Stimulated activated CD8-positive, alpha-beta memory T cell treated with anti-CD3 and anti-CD28 coated beads, Interleukin-2, amount 100 ng/mL, for 48 hours (primary cell): ENCODE results near the gene EEF1A2.

ENCODE experiments used
- DNase-seq, 2 donors: peaks; one replicate each; pipeline ENCODE4 v3.0.0-alpha.2; 2020; ENCODE audit warnings: low read depth in 2 of 2

EEF1A2 gene

DNA sequence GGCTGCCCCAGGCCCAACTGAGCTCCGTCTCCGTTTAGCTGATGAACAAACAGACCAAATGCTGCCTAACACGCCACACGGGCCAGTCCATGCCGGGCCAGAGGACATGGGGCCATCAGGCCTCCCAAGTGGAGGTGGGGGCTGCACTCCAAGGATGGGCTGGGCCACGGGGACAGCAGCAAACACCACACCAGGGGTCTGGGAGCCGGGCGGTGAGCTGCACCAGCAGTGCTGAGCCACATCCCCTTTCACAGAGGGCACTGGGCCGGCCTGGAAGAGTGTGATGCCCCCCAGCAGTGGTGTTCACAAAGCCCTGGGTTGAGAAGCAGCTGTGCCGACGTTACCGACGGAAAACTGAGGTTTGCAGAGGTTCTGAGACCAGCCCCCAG lies 29.2 kb downstream of the EEF1A2 start:
- no peak for DNase-seq

DNA sequence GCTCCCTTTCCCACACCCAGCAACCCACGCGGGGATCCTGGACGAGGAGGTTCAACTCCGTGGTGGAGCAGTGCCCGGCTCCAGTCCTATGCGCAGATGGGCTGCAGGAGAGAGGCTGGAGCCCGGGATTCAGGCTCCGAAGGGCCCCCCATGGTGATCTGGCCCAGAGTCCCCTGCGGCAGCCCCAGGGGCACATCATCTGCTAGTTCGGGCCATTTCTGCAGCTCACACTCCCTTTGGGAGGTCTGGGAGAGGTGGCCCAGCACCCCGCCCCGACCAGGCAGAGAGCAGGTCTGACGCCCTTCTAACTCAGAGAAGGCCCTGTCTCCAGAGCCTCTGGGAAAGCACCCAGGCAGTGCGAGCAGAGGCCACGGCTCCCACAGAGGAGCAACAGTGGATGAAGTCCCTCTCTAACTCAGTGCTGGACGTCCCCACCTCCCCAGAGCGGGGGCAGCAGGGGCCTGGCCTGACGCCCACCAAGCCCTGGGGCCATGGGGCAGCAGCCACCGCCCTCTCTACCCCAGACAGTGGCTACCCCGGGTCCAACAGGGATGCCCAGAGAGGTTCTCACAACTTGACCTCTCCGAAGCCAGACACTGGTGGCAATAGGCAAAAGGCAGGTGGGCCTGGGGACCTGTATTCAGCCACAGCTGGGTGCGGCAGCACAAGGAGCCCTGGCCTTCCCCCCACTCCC lies 29.7 kb downstream of the EEF1A2 start:
- DNase-seq = no peak

DNA sequence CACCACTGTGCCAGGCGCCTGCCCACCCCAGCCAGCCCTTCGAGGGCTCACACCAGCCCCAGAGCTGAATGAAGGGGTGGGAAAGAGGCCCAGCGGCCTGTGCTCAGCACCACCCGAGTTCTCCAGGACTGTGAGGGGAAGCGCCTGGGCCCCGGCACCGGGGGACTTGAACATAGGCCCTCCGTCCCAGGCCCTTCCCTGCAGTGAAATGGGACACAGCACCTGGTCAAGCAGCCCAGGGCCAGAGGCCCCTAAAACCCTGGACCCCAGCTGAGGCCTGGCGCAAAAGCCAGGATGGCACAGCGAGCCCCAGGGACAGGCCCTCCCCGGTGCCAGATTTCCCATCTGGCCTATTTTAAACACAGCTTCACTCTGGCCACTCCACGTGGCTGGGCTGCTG lies 30.5 kb downstream of the EEF1A2 start:
- DNase-seq = no peak

GRCh38 chr20:63467294-63468083 lies 31.4 kb downstream of the EEF1A2 start:
- no peak for DNase-seq

- DNase-seq = no peak
Observed at GRCh38 chr20:63466861-63467260, 32.0 kb downstream of the EEF1A2 start.

- no peak for DNase-seq
Observed at GRCh38 chr20:63466250-63466825, 32.5 kb downstream of the EEF1A2 start.

- DNase-seq = no peak
Observed at GRCh38 chr20:63465380-63466249, 33.3 kb downstream of the EEF1A2 start.

GRCh38 chr20:63464289-63464635 lies 34.6 kb downstream of the EEF1A2 start:
- no peak for DNase-seq

DNA sequence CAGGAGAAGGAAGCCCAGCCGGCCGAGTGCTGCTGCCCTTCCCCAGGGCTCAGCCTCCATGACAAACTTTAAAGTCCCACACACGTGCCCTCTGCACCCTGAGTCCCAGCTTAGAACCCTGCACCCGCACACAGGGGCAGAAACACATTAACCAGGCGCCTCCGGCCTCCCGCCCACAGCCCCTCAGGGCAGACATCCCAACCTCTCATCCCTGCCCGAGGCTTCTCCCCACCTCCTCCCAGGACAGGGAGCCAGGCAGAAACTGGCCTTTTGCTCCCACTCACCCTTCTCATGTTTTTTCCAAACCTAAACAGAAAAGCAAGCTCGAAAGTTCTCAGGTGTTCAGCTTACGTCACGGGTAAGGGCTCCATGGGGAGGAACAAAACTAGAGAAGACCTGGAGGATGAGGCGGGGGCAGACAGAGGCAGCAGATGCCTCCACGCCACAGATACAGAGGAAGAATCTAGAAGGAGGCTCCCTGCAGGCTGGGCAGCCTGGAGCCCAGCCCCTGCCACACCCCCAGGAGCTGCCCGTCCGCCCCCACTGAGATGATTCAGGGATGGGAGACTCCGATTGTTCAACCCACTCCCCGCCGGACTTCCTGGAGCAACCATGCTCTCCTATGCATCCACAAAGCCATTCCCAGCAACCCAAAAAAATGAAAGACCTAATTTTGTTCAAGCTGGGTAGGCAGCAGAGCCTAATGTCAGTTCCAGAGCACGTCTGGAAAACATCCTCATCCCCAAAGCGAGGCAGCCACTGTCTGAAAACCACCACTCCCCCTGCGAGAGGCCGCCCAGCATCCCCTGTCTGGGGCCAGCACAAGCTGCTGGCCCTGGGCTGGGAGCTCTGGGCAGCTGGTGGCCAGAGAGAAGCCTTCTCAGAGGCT lies 35.2 kb downstream of the EEF1A2 start:
- DNase-seq = no peak

DNA sequence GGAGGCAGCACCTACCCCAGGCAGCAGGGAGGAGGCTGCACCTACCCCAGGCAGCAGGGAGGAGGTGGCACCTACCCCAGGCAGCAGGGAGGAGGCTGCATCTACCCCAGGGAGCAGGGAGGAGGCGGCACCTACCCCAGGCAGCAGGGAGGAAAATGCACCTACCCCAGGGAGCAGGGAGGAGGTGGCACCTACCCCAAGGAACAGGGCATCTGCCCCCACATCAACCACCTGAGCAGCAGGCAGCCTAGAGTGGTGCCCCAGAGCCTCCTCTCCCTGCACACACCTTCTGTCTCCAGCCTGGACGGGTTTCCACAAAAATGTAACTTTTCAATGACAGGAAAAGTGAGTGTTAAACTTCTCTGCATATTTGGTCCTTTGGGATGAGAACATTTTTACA lies 36.6 kb downstream of the EEF1A2 start:
- no peak for DNase-seq

GRCh38 chr20:63461104-63461763 lies 37.6 kb downstream of the EEF1A2 start:
- no peak for DNase-seq

DNA sequence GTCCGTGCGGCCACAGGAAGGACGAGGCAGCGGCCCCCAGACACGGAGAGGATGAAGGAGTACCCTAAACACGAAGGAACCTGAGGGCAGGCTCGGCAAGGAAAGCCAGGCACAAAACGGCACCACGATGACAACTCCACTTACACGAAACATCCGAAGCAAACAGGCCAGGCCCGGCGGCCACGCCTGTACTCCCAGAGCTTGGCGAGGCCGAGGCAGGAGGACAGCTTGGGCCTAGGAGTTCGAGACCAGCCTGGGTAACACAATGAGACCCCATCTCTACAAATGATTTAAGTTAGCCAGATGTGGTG lies 39.9 kb downstream of the EEF1A2 start:
- no peak for DNase-seq

DNA sequence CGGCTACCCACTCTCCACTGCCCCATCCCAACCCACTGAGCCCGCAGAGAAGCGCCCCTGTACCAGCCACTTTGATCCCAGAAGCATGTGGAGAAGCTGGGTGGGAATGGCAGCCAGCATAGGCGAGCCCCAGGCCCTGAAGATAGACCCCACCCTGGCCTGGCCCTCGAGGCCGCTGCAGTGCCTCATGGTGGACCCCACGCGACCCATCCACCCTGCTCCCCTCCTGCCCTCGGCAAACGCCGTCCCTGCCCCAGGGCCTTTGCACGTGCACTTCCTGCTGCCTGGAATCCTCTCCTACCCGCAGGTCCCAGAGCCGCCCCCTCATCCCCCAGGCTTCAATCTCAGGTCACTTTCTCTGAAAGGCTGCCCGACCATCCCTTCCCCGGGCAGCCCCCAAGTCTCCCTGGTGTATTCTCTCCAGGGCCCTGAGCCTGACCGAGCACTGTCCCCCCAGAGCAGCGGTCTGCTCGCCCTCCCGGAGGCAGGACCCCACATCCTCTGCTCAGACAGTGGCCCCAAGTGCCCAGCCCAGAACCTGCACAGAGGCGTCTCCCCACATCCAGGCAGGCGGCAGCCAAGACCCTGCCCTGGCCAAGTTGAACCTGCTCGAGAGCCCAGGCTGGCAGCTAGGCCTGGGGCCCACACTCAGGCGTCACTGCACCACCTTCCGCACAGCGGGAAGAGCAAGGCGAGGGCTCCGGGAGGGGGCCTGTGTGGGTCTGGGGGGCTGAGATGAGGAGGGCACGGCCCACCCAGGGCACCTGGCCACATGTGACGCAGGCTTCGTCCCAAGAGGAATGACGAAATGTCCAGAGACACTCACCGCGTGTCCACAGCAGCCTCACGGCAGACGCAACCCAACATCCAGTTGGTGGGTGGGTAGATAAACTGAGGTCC lies 40.5 kb downstream of the EEF1A2 start:
- DNase-seq = no peak

DNA sequence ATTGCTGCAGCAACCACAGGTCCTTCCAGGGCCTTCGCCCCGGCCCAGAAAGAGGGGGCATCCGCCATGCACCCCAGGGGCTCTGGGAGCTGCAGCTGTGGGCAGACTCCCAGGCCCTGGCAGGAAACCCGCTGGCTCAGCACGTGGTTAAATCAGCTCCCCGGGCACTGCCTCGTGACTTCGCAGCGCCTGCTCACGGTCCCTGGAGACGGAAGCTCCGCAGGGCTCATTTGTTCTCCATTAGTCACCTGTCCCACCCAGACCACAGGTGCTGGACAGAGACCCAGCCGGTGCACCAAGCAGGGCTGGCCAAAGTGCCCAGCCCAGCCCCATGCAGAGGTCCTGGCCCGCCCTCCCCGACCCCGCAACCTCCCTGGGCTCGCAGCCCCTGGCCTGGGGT lies 41.1 kb downstream of the EEF1A2 start:
- no peak for DNase-seq

DNA sequence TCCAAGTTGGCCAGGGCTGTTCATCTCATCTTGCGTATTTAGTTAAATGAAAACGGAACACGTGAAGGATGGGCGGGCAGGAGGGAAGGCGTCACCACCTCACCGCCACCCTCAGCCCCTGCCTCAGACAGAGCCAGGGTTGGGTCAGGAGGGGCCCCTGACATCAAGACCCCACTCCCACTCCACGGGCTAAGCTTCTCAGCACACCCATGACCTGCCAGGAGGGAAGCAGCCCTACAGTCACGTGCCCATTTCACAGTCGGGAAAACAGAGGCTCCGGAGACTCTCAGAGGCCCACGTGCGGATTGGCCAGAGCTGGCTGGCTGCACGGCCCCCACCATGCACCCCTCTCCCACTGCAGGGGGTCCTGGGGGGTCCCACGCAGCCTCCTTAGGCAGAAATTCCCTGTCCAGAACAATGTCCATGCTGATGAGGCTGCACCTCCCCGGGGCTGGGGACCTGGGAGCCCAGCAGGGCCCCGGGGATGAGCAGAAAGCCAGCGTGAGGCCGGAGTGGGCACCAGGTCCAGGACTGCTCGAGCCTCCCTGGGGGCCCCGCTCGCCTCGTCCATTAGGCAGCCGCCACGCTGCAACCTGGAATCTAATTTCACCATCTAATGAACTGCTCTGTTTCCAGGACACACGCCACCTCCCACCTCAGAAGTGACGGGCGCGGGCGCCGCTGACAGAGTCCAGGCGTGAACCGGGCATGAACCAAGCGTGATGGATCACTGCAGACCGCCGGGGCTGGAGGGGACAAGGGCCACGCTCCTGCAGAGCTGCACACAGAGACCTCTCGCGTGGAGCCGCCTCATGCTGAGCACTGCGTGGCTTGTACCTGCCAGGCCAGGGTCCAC lies 42.2 kb downstream of the EEF1A2 start:
- DNase-seq = no peak

GRCh38 chr20:63455568-63455859 lies 43.4 kb downstream of the EEF1A2 start:
- DNase-seq = no peak

DNA sequence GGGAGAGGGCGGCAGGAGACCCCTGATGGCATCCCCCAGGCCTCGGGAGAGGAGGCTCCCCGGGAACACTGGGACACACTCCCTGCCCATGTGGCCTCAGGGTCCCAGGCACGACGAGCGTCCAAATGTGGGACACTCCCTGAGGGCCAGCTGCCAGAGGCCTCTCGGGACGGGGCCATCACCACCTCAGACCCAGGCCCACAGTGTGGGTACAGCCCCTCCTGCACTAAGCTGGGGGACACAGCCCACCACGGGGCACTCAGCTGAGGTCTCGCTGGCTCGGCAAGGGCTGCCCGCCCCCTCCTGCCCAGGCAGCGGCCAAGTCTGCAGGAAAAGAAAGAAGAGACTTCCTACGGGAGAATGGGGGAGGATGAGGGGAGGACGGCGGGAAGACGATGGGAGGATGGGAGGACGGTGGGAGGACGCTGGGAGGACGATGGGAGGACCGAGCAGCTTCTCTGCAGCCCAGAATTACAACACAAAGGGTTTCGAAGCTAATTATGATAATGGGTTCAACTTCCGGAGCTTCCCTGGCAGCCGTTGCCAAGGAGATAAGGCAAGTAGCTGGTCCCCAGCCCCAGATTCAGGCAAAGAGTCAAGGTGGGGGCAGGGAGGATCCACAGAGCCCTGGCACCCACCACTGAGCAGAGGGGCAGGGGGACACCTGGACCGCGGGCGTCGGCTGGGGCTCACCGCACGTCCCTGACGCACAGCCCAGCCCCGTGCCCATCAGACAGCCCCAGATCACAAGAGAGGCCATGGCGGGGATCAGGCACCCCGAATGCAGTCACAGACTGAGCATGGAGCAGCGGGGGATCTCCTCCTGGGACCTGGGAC lies 43.9 kb downstream of the EEF1A2 start:
- no peak for DNase-seq
